NCI-H2171 treated with DMSO at 0.1 percent for 48 hours (cell line): ENCODE measurements around the gene OSTC.
"Not testable (repeated sequence)": the region's sequence is repeated elsewhere in the genome, so short reads cannot be mapped to it uniquely, and the experiment has no call there.

Experiments used
- DNase-seq: peaks from one replicate; lab custom pipeline; 2025; lab: John Stamatoyannopoulos, UW

Gene OSTC

DNA sequence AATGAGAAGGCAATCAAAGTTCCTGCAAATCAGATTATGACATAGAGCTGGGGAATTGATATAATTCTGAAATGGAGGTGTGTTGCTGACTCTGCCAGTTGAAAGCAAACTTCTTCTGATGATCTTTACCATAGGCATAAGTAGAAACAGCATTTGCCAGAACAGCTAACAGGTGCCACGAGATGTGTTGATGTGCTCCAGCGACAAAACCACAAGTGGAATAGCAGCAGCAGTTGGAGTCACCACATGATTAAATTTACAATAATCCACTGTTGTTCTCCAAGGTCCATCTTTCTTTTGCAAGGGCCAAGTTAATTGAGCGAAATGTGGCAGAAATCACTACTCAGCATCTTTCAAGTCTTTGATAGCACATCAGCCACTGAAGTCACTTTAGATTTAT lies 3.7 kb upstream of the OSTC start:
- no peak for DNase-seq

DNA sequence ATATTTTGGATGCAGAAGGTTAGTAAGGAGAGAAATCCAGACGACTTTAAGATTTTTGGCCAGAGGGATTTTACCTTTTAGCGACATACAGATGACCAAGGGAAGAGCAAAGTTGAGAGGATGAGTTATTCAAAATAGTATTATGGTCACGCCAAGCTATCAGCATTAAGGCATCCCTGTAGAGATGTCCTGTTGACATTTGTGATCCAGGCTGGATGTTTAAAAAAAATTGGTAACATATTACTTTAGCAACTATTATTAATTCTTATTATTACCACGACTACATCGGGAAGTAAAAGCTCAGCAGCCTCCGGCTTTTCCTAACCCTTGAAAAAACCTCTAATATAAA lies 562 bp upstream of the OSTC start:
- DNase-seq = peak; percentile 48

DNA sequence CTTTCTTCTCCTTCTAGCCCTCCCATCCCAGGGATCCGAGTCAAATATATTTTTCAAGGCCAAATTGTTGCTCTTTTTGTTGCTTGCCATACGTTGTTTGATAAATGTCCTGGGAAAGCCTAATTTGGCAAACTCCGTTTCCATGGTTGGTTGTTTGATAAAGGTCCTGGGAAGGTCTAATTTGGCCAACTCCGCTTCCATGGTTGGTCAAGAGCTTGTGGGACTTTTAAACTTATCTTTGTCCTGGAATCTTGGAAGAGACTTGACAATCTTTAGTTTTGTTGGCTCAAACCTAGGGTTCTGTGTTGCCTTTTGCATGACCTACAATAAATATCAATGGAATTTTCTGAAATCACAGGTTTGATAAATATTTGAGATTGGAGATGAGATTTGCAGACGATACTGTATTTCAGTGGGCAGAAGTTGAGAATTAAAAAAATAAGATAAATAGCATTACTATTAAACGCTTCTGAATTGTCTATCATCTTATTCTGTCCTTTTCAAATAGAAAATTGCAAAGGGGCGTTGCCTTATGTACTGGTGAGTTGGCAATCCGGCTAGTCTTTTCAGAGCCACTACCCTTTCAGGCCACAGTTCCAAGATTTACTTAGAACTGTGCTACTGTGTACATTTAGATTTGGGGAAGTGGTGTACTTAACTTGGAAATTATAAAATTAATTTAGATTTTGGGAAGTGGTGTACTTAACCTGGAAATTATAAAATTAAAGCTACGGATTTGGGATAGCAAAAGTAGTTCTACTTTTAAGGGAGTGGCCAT lies 804 bp downstream of the OSTC start:
- DNase-seq = no peak

DNA sequence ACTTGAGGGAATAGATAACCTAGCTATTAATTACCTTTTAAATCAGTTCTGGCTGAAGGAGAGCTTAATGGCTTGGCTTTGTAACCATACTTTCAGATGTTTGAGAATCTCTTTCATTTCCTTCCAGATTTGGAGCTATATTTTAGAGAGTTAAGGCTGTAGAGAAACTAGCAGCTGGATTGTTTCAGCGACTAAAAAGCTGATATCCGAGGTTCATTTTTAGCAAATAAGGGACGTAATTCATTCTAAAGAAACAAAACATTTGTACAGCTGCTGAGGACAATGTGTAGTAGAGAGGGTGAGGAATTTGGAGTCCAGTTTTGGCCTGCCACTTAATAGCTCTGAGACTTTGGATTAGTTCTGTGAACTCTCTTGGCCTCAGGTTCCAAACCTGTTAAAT lies 12.2 kb downstream of the OSTC start:
- DNase-seq = no peak

DNA sequence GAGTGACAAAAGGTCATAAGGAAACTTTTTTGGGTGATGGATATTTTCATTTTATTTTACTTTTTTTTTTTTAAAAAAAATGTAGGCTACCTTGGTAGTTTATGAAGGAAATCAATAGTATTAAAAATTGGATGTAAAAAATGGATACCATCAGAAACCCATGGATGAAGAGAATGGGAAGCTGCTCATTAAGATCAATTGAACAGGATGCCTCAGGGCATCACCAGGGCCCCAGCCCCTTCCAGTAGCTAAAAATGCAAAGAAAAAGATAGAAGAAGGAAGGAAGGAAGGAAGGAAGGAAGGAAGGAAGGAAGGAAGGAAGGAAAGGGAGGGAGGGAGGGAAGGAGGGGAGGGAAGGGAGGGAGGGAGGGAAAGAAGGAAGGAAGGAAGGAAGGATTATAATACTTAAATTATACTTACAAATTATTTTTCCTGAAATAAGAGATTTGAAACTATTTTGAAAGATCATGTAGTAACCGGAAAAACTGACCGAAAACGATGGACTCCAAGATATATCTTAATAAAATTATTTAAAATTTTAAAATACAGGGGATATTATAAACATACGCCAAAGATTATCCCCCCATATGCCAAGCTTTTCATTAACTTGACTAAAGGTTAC lies 24.1 kb downstream of the OSTC start:
- no peak for DNase-seq

DNA sequence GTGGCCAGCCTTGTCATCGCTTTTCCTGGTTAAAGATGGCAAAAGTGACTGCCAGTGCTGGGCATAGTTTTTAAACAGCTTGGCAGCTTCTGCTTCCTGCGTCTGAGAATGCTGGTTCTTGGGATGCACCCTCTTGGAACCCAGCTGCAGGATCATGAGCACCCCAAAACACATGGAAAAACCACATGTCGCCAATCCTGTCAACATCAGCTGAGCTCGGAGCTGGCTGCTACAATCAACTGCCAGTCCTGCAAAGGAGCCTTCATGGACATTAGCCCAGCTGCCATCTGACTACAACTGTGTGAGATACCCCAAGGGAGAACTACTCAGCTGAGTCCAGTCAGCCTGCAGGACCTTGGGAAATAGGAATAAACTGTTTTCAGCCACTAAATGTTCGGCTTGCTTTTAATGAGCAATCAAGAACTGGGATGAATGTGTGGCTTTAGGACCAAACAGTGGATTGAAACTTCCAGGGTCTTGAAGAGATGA lies 31.0 kb downstream of the OSTC start:
- no peak for DNase-seq

DNA sequence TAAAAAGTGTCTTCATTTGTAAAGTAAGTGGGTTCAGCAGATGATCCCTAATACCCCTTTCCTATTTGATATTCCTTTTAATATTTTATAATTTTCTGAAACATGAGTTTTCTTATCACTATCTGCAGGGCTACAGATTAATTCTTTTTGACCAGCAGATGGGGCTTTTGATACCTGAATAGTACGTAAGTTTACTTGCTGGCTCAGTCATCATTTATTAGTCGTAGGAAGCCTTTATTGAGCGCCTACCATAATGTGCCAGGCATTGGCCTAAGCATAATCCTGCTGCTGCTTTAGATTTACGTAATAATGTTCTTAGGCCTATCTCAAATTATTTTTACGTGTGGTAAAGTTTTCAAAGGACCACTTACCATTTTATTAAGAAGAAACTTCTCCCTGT lies 33.1 kb downstream of the OSTC start:
- DNase-seq = peak; percentile 2

DNA sequence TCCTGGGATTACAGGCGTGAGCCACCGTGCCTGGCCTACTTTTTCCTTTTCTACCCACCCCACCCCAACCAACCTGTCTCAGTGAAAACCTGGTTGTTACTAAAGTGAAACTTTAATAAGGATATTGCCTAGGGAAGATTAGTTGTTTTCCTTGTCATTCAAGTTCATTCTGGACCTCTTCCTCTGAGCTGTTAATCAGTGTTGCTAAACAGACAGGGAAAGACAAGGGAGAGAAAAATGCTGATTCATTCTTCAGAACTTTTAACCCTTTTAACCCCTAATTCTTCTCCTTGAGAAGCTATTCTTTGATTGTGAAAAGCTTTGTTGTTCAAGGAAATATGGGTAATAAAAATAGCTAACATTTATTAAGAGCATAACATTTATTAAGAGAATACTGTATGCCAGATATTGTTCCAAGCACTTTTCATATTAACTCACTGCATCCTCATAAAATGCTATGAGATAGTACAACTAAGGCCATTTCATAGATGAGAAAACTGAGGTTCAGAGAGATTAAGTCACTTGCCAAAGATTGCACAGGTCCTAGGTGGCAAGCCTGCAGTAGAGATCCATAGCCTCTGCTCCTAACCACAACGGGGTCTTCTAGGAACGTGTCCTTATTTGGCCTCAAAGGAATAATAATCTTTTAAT lies 34.8 kb downstream of the OSTC start:
- no peak for DNase-seq

DNA sequence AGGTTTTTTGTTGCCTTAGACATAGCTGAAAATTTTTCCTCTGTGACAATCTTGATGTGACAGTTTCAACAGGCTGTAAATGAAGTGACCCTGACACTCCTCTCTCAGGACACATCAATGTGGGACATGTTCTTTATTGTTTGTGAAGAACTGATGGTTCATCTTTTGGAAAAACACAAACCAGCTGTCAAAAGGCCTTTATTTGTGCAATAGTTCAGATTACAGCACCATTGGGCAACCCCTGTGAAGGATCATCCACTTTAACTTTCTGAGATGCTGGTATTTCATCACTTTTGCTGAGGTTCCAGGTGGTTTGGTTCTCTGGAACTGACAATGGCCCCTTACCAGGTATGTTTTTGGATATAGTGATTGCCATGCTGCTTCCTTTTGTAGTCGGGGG lies 40.3 kb downstream of the OSTC start:
- DNase-seq = no peak

DNA sequence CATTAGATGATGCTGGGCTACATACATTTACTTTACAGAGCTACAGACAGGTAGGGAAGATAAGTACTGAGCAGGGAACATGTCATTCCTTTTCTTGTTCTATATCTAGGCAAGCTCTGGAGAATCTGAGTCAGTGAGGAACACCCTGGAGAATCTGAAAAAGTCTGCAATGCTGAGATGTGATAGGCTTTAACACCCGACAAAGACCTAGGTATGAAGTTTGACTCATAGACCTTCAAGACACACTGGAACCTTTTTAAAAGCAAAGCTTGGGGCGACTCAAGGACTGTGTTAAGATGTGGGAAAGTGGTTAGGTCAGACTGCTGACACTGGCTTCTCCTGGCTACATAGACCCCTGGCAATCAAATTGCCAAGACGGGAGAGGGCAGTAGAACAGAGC lies 42.8 kb downstream of the OSTC start:
- DNase-seq = no peak

DNA sequence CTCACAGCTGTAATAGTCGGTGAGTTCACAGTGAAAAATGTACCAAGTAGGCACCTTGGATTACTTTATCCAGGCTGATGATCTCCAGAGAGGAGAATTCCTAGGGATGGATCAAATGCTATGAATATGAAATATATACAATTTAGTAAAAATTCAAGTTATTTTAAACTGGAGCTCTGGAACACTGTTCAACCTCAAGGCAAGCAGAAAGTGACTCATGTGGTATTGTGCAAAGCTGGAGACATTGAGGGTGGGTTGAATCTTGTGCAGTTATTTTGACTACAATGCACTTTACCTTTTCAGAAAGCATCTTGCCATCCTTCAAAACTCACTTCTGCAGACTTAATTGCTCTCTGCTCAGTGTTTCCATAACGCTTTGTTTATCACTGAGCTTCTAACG lies 43.4 kb downstream of the OSTC start:
- DNase-seq = no peak

DNA sequence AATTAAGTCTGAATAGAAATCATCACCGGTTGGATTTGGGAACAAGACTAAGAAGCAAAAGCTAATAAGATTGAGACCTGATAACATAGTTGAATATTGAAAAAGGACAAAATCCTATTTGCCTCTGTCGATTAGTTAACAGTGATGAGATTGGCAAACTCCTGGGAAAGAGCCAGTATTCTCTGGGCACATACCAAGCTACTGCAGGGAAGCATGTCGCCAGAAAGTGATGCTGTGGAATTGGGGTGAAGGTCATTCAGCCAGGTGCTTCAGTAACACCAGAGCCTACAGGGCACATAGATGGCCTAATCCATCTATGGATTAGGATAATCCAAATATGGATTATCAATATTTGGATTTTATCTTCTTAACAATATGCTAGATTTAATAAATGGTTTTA lies 44.0 kb downstream of the OSTC start:
- DNase-seq = no peak

DNA sequence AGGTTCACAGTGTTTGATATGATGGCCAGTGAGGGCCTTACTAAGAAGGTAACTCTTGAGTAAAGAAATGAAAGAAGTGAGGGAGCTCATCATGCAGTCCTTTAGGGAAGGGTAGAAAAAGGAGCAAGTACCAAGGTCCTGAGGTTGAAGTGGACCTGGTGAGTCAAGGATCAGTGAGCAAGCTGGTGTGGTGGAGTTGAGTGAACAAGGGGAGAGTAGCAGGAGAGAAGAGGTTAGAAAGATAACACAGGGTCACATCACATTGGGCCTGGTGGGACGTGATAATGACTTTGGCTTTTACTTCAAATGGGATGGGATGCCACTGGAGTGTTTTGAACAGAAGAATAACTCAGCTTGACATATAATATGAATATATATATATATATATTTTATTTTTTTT lies 44.7 kb downstream of the OSTC start:
- no peak for DNase-seq

DNA sequence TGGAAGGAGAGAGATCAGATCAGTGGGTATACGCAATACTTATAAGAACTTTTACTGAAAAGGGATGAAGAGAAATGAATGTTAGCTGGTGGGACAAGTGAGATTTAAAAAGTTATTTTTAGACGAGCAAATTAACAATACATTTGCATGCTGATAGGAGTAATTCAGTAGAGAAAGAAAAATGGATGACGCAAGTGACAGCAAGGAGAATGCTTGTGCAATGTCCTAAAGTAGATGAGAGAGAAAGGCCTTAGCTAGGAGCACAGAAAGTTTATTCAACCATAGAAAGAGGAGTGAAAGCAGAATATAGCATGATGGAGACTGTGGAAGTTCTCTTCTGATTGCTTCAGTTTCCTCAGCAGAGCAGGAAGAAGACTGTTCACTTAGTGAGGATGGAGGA lies 45.8 kb downstream of the OSTC start:
- DNase-seq = no peak

DNA sequence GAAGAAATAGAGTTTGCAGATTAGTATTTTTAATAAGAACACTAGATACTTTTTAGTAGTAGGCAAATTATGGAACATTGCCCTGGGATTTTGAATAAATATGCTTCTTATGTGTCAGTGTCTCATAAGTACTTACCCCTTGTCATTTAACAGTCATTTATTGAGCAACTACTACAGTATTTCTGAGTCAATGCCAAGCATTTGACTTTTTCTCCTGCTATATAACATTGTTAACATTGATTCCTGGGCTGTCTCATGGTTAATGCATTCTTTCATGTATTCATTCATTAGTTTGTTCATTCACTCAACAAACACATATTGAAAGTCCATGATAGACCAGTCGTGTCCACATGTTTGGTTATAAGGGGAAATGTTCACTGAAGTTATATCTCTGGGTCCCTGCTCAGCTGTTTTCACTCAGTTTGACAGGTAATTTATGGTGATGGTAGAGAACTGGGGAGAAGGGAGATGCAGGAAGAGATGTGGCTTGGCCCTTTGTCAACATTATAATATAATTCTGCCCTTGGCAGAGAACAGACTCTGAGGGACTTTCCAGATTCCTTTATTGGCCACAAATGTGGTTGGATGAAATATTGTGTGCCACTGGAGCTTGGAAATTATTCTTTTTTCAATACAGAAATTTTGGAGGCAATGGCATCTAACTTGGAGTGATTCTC lies 49.8 kb downstream of the OSTC start:
- DNase-seq = no peak

DNA sequence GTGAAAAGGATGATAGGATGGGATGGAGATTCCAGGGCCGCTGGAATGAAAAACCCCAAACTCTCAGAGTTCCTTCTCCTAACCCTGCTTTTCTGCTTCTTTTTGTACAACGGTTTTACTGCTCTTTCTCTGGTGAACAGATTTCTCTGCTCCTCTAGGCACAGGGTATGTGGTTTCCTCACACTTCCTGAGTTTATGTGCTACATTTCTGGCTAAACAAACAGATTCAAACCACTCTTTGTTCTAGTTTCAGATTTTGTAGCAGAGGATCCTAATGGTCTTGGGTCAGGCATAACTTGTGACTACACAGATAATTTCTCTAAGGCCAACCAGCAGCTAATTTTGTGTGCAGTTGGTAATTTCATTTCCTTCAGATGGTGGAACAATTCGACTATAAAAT lies 52.6 kb downstream of the OSTC start:
- no peak for DNase-seq

DNA sequence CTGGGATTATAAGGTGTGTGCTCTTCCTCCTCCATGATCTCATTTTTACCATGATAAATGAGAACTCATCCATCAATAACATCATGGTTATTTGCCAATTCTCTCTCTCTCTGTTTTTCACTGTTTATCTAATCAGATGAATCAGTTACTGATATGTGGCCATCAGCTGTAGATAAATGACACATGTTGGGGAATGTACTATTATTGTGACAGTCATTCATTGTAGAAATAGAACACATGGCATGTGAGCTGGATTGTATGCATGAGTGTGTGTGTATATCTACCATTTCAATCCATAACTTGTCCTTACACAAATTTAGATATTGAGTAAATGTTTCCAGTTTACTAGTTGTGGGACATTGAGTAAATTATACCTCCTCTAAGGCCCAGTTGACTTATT lies 53.0 kb downstream of the OSTC start:
- DNase-seq = no peak

DNA sequence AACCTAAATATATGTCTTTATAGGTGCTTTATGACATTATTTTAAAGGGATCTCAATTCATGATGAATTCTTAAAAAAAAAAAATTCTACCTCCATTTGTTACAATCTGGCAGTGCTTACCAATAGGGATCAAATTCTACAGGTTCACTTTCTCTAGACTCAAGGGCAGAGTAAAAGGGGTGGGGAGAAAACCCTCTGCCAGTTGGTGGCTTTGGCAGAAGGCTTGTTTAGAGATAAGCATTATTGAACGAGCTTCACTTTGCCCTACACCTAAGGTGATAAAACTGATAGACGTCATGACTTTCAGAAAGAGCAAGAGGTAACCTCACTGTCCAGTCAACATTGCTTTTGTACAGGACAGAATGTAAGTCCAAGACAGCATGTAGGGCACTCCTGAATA lies 53.6 kb downstream of the OSTC start:
- no peak for DNase-seq

DNA sequence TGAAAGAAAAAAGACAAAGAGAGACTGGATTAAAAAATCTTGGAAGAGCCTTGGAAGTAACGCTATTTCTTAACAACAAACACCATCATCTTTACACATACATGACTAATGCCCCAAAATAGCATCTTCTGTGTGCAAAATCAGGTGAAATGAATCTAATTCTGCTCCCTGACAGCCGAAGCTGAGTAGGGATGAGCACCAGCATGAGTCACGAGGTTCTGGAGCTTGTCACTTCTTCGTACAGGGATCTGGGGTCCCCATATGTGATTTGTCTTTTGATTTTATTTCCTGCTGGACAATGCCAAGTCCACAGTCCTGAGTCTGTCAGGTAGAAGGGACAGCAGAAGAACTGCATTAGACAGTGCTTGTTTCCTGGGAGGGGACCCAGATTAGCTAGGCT lies 55.9 kb downstream of the OSTC start:
- no peak for DNase-seq

DNA sequence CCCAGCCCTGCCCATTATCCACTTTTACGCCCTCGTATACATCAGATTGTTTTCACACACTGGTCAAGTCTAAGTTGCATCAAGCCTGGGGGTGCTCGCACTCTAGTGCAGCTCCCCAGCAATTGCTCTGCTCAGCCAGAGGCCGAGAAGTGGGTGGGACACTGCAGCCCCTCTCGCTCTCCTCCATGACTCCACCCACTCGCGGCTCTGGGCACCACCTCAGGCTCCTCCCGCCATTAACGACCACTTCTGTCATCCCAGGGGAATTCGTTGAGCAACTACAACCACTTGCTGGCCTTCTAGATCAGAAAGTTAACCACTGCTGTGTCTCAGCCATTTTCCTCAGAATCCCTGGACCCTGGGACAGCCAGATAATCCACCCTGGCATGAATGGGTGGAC lies 58.8 kb downstream of the OSTC start:
- DNase-seq = no peak

DNA sequence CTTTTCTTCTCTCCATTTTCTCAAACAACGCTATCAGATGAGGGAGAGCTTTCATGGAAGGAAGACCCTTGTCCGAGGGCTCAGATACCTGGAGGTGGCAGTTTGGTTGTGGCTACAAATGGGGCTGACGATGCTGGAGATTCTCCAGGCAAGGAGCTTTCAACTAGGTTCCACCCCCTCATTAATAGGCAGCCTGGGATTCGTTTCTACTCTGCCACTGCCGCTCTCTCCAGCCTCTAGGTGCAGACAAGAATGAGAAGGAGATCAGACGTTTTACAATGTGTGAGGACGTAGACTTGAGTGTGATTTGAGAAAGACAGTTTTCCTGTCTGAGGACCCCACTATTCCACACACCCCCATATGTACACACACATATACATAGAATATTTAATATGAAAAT lies 59.3 kb downstream of the OSTC start:
- no peak for DNase-seq

DNA sequence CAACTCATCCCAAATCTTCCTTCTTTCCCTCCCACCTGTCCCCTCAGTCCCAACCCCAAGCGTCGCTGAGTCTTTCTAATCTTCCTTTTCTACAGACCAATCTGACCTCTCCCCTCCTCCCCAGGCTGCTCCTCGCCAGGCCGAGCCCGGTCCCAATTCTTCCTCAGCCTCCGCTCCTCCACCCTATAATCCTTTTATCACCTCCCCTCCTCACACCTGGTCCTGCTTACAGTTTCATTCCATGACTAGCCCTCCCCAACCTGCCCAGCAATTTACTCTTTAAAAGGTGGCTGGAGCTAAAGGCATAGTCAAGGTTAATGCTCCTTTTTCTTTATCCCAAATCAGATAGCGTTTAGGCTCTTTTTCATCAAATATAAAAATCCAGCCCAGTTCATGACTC lies 60.2 kb downstream of the OSTC start:
- DNase-seq = not testable (repeated sequence)

DNA sequence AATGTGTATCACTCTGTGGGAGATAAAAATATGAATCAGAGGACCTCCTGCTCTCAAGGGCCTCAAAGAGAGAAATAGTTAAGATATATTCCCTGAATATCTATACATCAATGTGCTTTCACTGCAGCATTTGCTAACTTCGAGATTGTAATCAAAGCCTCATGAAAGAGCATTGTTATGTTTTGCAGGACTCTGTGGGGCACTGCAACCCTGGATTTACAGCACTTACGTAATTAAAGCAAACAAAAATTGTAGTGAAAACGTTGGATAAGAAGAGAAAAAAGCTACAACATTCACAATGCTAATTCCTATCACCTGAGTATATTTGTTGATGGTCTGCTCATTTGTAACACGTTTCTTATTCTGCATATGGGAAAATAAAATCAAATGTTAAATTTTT lies 64.5 kb downstream of the OSTC start:
- no peak for DNase-seq
